ENCODE data around the gene LENEP. TPM values are rescaled to one million over a fixed set of nuclear protein-coding genes. Genes with fewer than 3 reads are reported as not detected.
A peak's percentile ranks its signal among the peaks of the same experiment; 100 is the strongest.

The LENEP gene
- total RNA-seq, 4 donors from 2014 or later = not detected

GRCh38 chr1:155043301-155043702 lies 49.9 kb downstream of the LENEP start:
- no peaks in the 10 kb centered on the region for H3K36me3 ChIP-seq
- 50 to 60% methylated on average over 1 to 12 of the region's 12 CpGs for WGBS, 2 donors (ENCODE audit: low coverage in 1 of 2)
- H3K27me3 ChIP-seq = no peaks in the 10 kb centered on the region
- H3K9me3 ChIP-seq = no peaks in the 10 kb centered on the region
- H3K27ac ChIP-seq = peak overlapping the region; percentile 73 to 86 (median 83)
- in situ Hi-C loops (cut with MboI; ENCODE audit: low pct_ligation_motif_present in 1 of 4, low pct_unique_long_range_greater_than_20kb in 1 of 4, low sequenced_read_pairs in 3 of 4) = no loop called here
- TF ChIP-seq POLR2AphosphoS5 (IDR thresholded peaks at IDR 0.05) = no peak
- TF ChIP-seq POLR2A (IDR thresholded peaks at IDR 0.05) = peak; percentile 44
- no peak for TF ChIP-seq EP300 (IDR thresholded peaks at IDR 0.05; ENCODE audit: low read depth)
- TF ChIP-seq CTCF (IDR thresholded peaks at IDR 0.05) = peak in 3 of 5 experiments; percentile 2 to 36 (median 35)
- peak; percentile 69 for DNase-seq
- peaks cover 14 to 34% (median 30%) of the 10 kb centered on the region in 4 donors for H3K4me1 ChIP-seq
- intact Hi-C loops (cut with DNase I; ENCODE audit: low total_unique reads) = no loop called here
- no peak overlapping the region for H3K4me3 ChIP-seq

DNA sequence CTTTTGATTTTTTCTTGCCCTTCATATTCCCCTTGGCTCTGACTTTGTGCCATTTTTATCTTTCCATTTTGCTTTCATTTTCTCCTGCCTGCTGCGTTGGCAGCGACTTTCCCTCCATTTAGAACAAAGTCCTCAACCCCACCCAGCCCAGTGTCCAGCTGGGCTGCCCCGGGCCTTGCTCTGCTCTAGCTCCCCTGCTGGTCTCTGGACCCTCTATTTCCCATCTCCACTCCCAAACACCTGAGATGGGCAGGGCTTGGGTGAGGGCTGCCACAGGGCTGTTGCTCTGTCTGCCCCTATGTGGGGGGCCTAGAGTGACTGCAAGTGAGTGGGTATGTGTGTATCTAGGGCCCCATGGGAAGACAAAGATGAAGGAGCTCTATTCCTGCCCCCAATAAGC lies 50.4 kb downstream of the LENEP start:
- peak; percentile 61 for DNase-seq
- 38 to 40% methylated on average over 1 to 3 of the region's 3 CpGs for WGBS, 2 donors (ENCODE audit: low coverage in 1 of 2)
- Histone ChIP-seq H3K27ac (peak overlapping the region; percentile 73 to 86 (median 83)), H3K9me3 (no peaks in the 10 kb centered on the region), H3K4me3 (no peak overlapping the region), H3K4me1 (peaks cover 11 to 31% (median 26%) of the 10 kb centered on the region in 4 donors), H3K27me3 (no peaks in the 10 kb centered on the region), H3K36me3 (no peaks in the 10 kb centered on the region)
- intact Hi-C loops (cut with DNase I; ENCODE audit: low total_unique reads) (no loop called here), in situ Hi-C loops (cut with MboI; ENCODE audit: low pct_ligation_motif_present in 1 of 4, low pct_unique_long_range_greater_than_20kb in 1 of 4, low sequenced_read_pairs in 3 of 4) (no loop called here)
- TF ChIP-seq CTCF (IDR thresholded peaks at IDR 0.05) (peak in 1 of 5 experiments; percentile 21), POLR2AphosphoS5 (IDR thresholded peaks at IDR 0.05) (peak in 2 of 3 donors; percentile 9 to 23), POLR2A (IDR thresholded peaks at IDR 0.05) (no peak), EP300 (IDR thresholded peaks at IDR 0.05; ENCODE audit: low read depth) (no peak)

Small RNA genes within 50 kb of the gene (small RNA-seq; reads per million reads assigned to genes)
- 0 reads per million in 4 donors for gene MIR4258
- gene RF00017 = 0 reads per million in 4 donors

Other genes starting within 250 kb of the LENEP start
- 1 to 10 TPM; 2.3 to 5.0 (median 3.5) TPM for gene KCNN3, start 123.3 kb upstream of the LENEP start, total RNA-seq
- gene PMVK, start 56.9 kb upstream of the LENEP start, total RNA-seq = 10 to 100 TPM in 3 of 4 donors, 1 to 10 TPM in 1; 6.0 to 19.9 (median 13.1) TPM
- gene PBXIP1, start 37.5 kb upstream of the LENEP start, total RNA-seq = 10 to 100 TPM; 54.1 to 94.1 (median 83.6) TPM
- gene PYGO2, start 31.8 kb upstream of the LENEP start, total RNA-seq = 10 to 100 TPM; 23.3 to 63.7 (median 29.0) TPM
- gene SHC1, start 22.8 kb upstream of the LENEP start, total RNA-seq = 100 to 1,000 TPM in 2 of 4 donors, 10 to 100 TPM in 2; 71.1 to 149 (median 92.0) TPM
- 10 to 100 TPM in 3 of 4 donors, not detected in 1; 28.9 to 41.4 (median 35.2) TPM for gene CKS1B, start 18.9 kb upstream of the LENEP start, total RNA-seq
- 10 to 100 TPM; 32.7 to 42.4 (median 36.0) TPM for gene FLAD1, start 10.2 kb upstream of the LENEP start, total RNA-seq
- gene ZBTB7B, start 9.2 kb downstream of the LENEP start, total RNA-seq = 100 to 1,000 TPM in 3 of 4 donors, 10 to 100 TPM in 1; 85.2 to 513 (median 272) TPM
- 1 to 10 TPM in 3 of 4 donors, not detected in 1; 1.9 to 4.6 (median 4.5) TPM for gene DCST2, start 40.2 kb downstream of the LENEP start, total RNA-seq
- gene DCST1, start 40.2 kb downstream of the LENEP start, total RNA-seq = under 1 TPM in 2 of 4 donors, not detected in 2; 0.32 to 0.41 TPM
- gene ADAM15, start 57.7 kb downstream of the LENEP start, total RNA-seq = 100 to 1,000 TPM in 3 of 4 donors, 10 to 100 TPM in 1; 90.6 to 196 (median 115) TPM
- gene EFNA4, start 70.2 kb downstream of the LENEP start, total RNA-seq = 10 to 100 TPM; 18.3 to 57.2 (median 37.2) TPM
- gene EFNA3, start 85.3 kb downstream of the LENEP start, total RNA-seq = 1 to 10 TPM; 3.4 to 7.9 (median 7.2) TPM
- gene EFNA1, start 134.3 kb downstream of the LENEP start, total RNA-seq = 100 to 1,000 TPM in 1 of 4 donors, 10 to 100 TPM in 3; 18.5 to 108 (median 62.7) TPM
- gene SLC50A1, start 142.3 kb downstream of the LENEP start, total RNA-seq = 100 to 1,000 TPM in 1 of 4 donors, 10 to 100 TPM in 2, 1 to 10 TPM in 1; 5.2 to 199 (median 44.4) TPM
- 100 to 1,000 TPM in 1 of 4 donors, 10 to 100 TPM in 2, 1 to 10 TPM in 1; 7.2 to 130 (median 62.6) TPM for gene DPM3, start 146.9 kb downstream of the LENEP start, total RNA-seq
- 100 to 1,000 TPM; 106 to 240 (median 131) TPM for gene KRTCAP2, start 179.7 kb downstream of the LENEP start, total RNA-seq
- gene TRIM46, start 180.3 kb downstream of the LENEP start, total RNA-seq = under 1 TPM in 2 of 4 donors, not detected in 2; 0.41 to 0.48 TPM
- 10 to 100 TPM; 19.2 to 37.8 (median 27.0) TPM for gene THBS3, start 214.3 kb downstream of the LENEP start, total RNA-seq
- 10 to 100 TPM; 24.3 to 64.0 (median 46.0) TPM for gene MTX1, start 215.1 kb downstream of the LENEP start, total RNA-seq

Measured in transverse colon (tissue), 4 donors.